ENCODE results near the gene SLC6A8. TPM values are rescaled to one million over a fixed set of nuclear protein-coding genes. Genes with fewer than 3 reads are reported as not detected.

The SLC6A8 gene
- total RNA-seq, 2 donors from 2014 or later: 25.4 to 95.4 TPM

DNA sequence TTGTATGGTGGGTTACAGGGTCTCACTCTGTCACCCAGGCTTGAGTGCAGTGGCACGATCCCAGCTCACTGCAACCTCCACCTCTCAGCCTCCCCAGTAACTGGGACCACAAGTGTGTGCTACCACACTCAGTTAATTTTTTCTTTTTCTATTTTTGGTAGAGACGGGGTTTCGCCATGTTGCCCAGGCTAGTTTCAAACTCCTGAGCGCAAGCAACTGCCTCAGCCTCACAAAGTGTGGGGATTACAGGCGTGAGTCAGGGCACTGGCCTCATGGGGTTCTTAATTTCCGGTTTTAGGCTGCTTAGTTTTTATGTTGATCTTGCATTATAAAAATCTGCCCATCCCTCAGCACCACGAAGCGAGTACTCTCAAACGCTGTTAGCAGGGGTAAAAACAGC lies 29.7 kb downstream of the SLC6A8 start:
- 92% methylated on average over 9 of the region's 9 CpGs for WGBS
- no peak for DNase-seq (ENCODE audit: low spot score)
- H3K27ac ChIP-seq: no peak overlapping the region
- no peak for TF ChIP-seq POLR2A (IDR thresholded peaks at IDR 0.05)
- no peak for TF ChIP-seq POLR2AphosphoS5 (IDR thresholded peaks at IDR 0.05)
- TF ChIP-seq, protein P1, sequence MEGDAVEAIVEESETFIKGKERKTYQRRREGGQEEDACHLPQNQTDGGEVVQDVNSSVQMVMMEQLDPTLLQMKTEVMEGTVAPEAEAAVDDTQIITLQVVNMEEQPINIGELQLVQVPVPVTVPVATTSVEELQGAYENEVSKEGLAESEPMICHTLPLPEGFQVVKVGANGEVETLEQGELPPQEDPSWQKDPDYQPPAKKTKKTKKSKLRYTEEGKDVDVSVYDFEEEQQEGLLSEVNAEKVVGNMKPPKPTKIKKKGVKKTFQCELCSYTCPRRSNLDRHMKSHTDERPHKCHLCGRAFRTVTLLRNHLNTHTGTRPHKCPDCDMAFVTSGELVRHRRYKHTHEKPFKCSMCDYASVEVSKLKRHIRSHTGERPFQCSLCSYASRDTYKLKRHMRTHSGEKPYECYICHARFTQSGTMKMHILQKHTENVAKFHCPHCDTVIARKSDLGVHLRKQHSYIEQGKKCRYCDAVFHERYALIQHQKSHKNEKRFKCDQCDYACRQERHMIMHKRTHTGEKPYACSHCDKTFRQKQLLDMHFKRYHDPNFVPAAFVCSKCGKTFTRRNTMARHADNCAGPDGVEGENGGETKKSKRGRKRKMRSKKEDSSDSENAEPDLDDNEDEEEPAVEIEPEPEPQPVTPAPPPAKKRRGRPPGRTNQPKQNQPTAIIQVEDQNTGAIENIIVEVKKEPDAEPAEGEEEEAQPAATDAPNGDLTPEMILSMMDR (IDR thresholded peaks at IDR 0.05): no peak
- no peak overlapping the region for H3K4me3 ChIP-seq
- intact Hi-C loops (cut with DNase I): no loop called here
- no peaks in the 10 kb centered on the region for H3K4me1 ChIP-seq (replicated peaks)
- H3K27me3 ChIP-seq (replicated peaks; ENCODE audit: insufficient read depth): no peaks in the 10 kb centered on the region
- no peaks in the 10 kb centered on the region for H3K36me3 ChIP-seq
- H3K9me3 ChIP-seq: no peaks in the 10 kb centered on the region

DNA sequence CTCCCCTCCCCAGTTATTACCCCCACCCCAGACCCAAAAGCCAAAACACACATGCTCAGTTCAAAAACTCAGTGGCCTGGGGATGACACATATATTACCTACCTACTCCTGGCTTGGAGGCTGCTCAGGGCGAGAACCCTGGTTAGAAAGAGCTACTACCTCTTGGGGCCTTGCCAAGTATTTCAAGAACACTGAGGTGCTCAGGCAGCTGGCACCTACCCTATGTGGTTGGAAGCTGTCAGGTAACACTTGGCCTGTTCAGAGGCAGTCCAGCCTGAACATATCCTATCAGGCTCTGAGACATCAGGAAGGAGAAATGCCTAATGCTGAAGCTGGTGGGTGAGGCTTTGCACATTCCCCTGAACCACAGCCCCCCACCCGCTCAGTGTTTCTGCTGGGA lies 31.5 kb downstream of the SLC6A8 start:
- TF ChIP-seq POLR2A (IDR thresholded peaks at IDR 0.05) (no peak), POLR2AphosphoS5 (IDR thresholded peaks at IDR 0.05) (no peak)
- TF ChIP-seq, protein P1 (IDR thresholded peaks at IDR 0.05): no peak
- Histone ChIP-seq H3K4me3 (no peak overlapping the region), H3K27ac (no peak overlapping the region), H3K27me3 (replicated peaks; ENCODE audit: insufficient read depth) (no peaks in the 10 kb centered on the region), H3K9me3 (no peaks in the 10 kb centered on the region), H3K36me3 (no peaks in the 10 kb centered on the region), H3K4me1 (replicated peaks) (no peaks in the 10 kb centered on the region)
- intact Hi-C loops (cut with DNase I): no loop called here
- peak; percentile 46 for DNase-seq (ENCODE audit: low spot score)
- 57% methylated on average over 1 of the region's 2 CpGs for WGBS

DNA sequence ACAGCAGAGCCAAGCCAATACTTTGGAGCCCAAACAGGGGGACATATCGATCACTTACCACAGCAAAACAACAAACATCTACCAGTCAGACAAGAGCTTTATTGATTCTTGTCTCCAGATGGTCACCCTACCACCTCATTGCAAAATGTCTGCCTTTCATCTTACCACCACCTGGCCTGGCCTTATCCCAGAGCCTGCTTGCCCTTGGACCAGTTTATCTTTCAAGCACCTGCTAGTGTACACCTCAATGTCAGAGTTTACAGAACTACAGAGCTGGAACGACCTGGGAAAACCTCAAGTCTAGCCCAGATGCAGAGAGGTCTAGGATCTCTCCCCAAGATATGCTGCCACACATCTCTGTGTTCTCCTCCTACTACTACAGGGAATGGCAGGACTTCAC lies 32.0 kb downstream of the SLC6A8 start:
- intact Hi-C loops (cut with DNase I): no loop called here
- no peaks in the 10 kb centered on the region for H3K36me3 ChIP-seq
- 73% methylated on average over 2 of the region's 2 CpGs for WGBS

DNA sequence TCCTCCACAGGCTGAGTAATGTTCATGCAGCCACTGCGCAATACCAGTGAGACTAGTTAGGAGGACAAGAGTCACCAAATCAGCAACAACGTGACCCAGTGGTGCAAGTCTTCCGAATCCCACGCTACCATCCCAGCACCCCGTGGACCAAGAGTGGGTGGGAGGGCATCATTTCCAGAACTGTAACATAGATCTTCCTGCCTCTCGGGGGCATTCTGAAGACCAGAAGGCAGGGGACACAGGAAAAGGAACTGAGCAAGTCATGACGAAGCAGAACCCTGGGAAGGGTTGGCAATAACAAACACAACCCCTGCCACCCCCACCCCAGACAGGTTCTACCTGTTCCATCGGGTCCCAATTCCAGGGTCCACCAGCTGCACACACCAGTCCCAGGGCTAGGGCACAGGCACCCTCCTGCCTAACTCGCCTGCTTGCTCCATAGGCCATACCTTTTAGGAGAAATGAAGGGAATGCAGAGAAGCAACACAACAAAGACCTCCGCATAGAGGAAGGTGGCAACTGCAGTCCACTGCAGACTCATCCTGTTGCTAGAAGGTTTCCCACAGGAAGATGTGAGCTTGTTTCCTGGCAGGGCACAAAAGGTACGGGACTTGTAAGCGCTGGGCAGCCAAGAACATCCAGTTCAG lies 35.1 kb downstream of the SLC6A8 start:
- H3K4me3 ChIP-seq: peak overlapping the region; percentile 58 to 63
- no peaks in the 10 kb centered on the region for H3K4me1 ChIP-seq (replicated peaks)
- peak; percentile 13 for DNase-seq (ENCODE audit: low spot score)
- intact Hi-C loops (cut with DNase I): no loop called here
- H3K27ac ChIP-seq: peak overlapping the region; percentile 84 to 88
- H3K9me3 ChIP-seq: no peaks in the 10 kb centered on the region
- no peaks in the 10 kb centered on the region for H3K27me3 ChIP-seq (replicated peaks; ENCODE audit: insufficient read depth)
- H3K36me3 ChIP-seq: no peaks in the 10 kb centered on the region
- 23% methylated on average over 11 of the region's 12 CpGs for WGBS
- TF ChIP-seq POLR2AphosphoS5 (IDR thresholded peaks at IDR 0.05) (no peak), POLR2A (IDR thresholded peaks at IDR 0.05) (no peak)
- TF ChIP-seq, protein P1 (IDR thresholded peaks at IDR 0.05): no peak

More for the DNA sequence above, 32.0 kb downstream of the SLC6A8 start:
- Histone ChIP-seq H3K27ac (no peak overlapping the region), H3K9me3 (no peaks in the 10 kb centered on the region), H3K4me1 (replicated peaks) (no peaks in the 10 kb centered on the region), H3K4me3 (no peak overlapping the region), H3K27me3 (replicated peaks; ENCODE audit: insufficient read depth) (no peaks in the 10 kb centered on the region)
- TF ChIP-seq, protein P1 (IDR thresholded peaks at IDR 0.05): no peak
- no peak for TF ChIP-seq POLR2AphosphoS5 (IDR thresholded peaks at IDR 0.05)
- TF ChIP-seq POLR2A (IDR thresholded peaks at IDR 0.05): no peak
- no peak for DNase-seq (ENCODE audit: low spot score)

Data from prostate gland (tissue), 2 donors.